Mesenchymal stem cell (in vitro differentiated cells and primary cell): Measurements from ENCODE around the gene CD300LF.

Experiments used
- DNase-seq: peaks from one replicate; pipeline ENCODE4 v3.0.0-alpha.2; 2013
- H2AFZ ChIP-seq: one replicate; pipeline ENCODE4 v1.6.1; 2013; ENCODE audit warnings: low read depth, mild to moderate bottlenecking, control low read depth, inconsistent platforms, low read length, moderate library complexity
- H2AK5ac ChIP-seq: 2 replicates; pipeline ENCODE4 v1.6.1; 2013; ENCODE audit warnings: low read length, moderate library complexity, mild to moderate bottlenecking, inconsistent platforms; ENCODE audit not compliant: severe bottlenecking
- H2BK120ac ChIP-seq: one replicate; pipeline ENCODE4 v1.6.1; 2013; ENCODE audit warnings: low read depth, mild to moderate bottlenecking, inconsistent platforms, low read length, moderate library complexity
- H2BK12ac ChIP-seq, 2 experiments: one replicate each; pipeline ENCODE4 v1.6.1; 2013; ENCODE audit warnings: inconsistent platforms in 2 of 2, low read length in 2 of 2, mild to moderate bottlenecking in 2 of 2, moderate library complexity in 2 of 2, control low read depth in 1 of 2
- H2BK15ac ChIP-seq: one replicate; pipeline ENCODE4 v1.6.1; 2013; ENCODE audit warnings: mild to moderate bottlenecking, low read depth, inconsistent platforms; ENCODE audit not compliant: poor library complexity, severe bottlenecking
- H2BK5ac ChIP-seq: 2 replicates; pipeline ENCODE4 v1.6.1; 2013; ENCODE audit warnings: low read depth, mild to moderate bottlenecking, low read length, control low read depth, inconsistent platforms; ENCODE audit not compliant: poor library complexity, severe bottlenecking
- H3K14ac ChIP-seq, 2 experiments: one replicate each; pipeline ENCODE4 v1.6.1; 2013; ENCODE audit warnings: inconsistent platforms in 2 of 2, low read length in 2 of 2, control low read depth in 1 of 2, mild to moderate bottlenecking in 1 of 2, moderate library complexity in 1 of 2
- H3K18ac ChIP-seq, 2 experiments: one replicate each; pipeline ENCODE4 v1.6.1; 2013; ENCODE audit warnings: inconsistent platforms in 2 of 2, low read length in 2 of 2, control low read depth in 1 of 2, low read depth in 1 of 2, mild to moderate bottlenecking in 1 of 2
- H3K23ac ChIP-seq, 2 experiments: one replicate each; pipeline ENCODE4 v1.6.1; 2013; ENCODE audit warnings: inconsistent platforms in 2 of 2, low read length in 2 of 2, mild to moderate bottlenecking in 2 of 2, moderate library complexity in 2 of 2, control low read depth in 1 of 2
- H3K27ac ChIP-seq: 2 replicates; pipeline ENCODE4 v1.5.1; 2013; ENCODE audit warnings: mild to moderate bottlenecking, moderate library complexity, low read length, control low read depth, inconsistent platforms; ENCODE audit not compliant: poor library complexity, severe bottlenecking
- H3K27me3 ChIP-seq, 2 experiments: 2 replicates each; pipeline versions ENCODE4 v1.6.1 to v1.7.0; 2013; ENCODE audit warnings: low read length in 2 of 2, mild to moderate bottlenecking in 2 of 2, moderate library complexity in 2 of 2, control low read depth in 1 of 2, inconsistent platforms in 1 of 2; ENCODE audit not compliant: control insufficient read depth in 1 of 2, insufficient read depth in 1 of 2
- H3K36me3 ChIP-seq, 2 experiments: 2 replicates each; pipeline versions ENCODE4 v1.6.1 to v1.7.0; 2013; ENCODE audit warnings: low read length in 2 of 2, control low read depth in 1 of 2, inconsistent platforms in 1 of 2, low read depth in 1 of 2, mild to moderate bottlenecking in 1 of 2; ENCODE audit not compliant: insufficient read depth in 2 of 2, control insufficient read depth in 1 of 2
- H3K4ac ChIP-seq, 2 experiments: one replicate each; pipeline ENCODE4 v1.6.1; 2013; ENCODE audit warnings: inconsistent platforms in 2 of 2, low read length in 2 of 2, mild to moderate bottlenecking in 2 of 2, moderate library complexity in 2 of 2, control low read depth in 1 of 2, low read depth in 1 of 2
- H3K4me1 ChIP-seq: 2 replicates; pipeline ENCODE4 v1.6.1; 2013; ENCODE audit warnings: low read depth, low read length, control low read depth; ENCODE audit not compliant: control insufficient read depth, insufficient read depth
- H3K4me2 ChIP-seq: 2 replicates; pipeline ENCODE4 v1.6.1; 2013; ENCODE audit warnings: low read length, mild to moderate bottlenecking, inconsistent platforms; ENCODE audit not compliant: poor library complexity, severe bottlenecking
- H3K4me3 ChIP-seq, 2 experiments: 2 replicates each; pipeline versions ENCODE4 v1.5.1 to v1.7.0; 2013; ENCODE audit warnings: low read length in 2 of 2, mild to moderate bottlenecking in 2 of 2, control low read depth in 1 of 2, low read depth in 1 of 2; ENCODE audit not compliant: insufficient read depth in 1 of 2
- H3K79me1 ChIP-seq: replicated peaks from 2 replicates; pipeline ENCODE4 v1.6.1; 2013; ENCODE audit warnings: mild to moderate bottlenecking, control low read depth, low read length, inconsistent platforms; ENCODE audit not compliant: poor library complexity, severe bottlenecking
- H3K9ac ChIP-seq: 2 replicates; pipeline ENCODE4 v1.7.0; 2013; ENCODE audit warnings: mild to moderate bottlenecking, low read length, moderate library complexity
- H3K9me3 ChIP-seq: 2 replicates; pipeline ENCODE4 v1.7.0; 2013; ENCODE audit warnings: mild to moderate bottlenecking, low read length; ENCODE audit not compliant: control insufficient read depth
- H4K8ac ChIP-seq: one replicate; pipeline ENCODE4 v1.6.1; 2013; ENCODE audit warnings: inconsistent platforms, mild to moderate bottlenecking, low read length, moderate library complexity
- H4K91ac ChIP-seq: one replicate; pipeline ENCODE4 v1.6.1; 2013; ENCODE audit warnings: mild to moderate bottlenecking, low read length, inconsistent platforms
- WGBS: methylation state at CpG from one replicate; pipeline ENCODE4 v1.1.7; 2013; ENCODE audit warnings: mixed read lengths; 5-methylcytosine and 5-hydroxymethylcytosine counted together

CD300LF gene

DNA sequence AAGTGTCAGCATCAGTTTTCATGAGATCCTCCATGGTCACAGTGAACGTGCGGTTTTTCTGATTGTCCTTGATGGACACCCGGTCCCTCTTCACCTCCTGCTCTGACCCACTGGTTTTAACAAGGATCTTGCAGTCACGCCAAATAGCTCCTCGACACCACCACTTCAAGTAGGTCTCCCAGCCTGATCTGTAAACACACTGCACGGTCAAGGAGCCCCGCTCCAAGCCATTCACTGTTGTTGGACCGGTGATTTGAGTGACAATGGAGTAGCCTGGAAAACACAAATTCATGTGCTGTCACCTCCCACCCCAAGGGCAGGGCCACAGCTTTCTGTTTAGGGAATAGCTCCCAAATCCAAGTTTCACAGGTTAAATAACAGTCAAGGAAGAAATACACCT lies 8.2 kb downstream of the CD300LF start:
- Histone ChIP-seq H3K4ac (no peak overlapping the region), H3K4me3 (no peak overlapping the region), H3K18ac (no peak overlapping the region), H3K9me3 (no peaks in the 10 kb centered on the region), H3K14ac (no peak overlapping the region), H2AFZ (no peak overlapping the region), H3K23ac (no peak overlapping the region), H3K79me1 (no peaks in the 10 kb centered on the region), H2AK5ac (no peak overlapping the region), H4K91ac (no peak overlapping the region), H2BK5ac (no peak overlapping the region), H3K4me2 (no peak overlapping the region), H2BK15ac (no peak overlapping the region), H3K4me1 (no peaks in the 10 kb centered on the region), H2BK120ac (no peak overlapping the region), H2BK12ac (no peak overlapping the region), H3K36me3 (no peaks in the 10 kb centered on the region), H3K27me3 (peaks cover 8 to 28% of the 10 kb centered on the region in 2 experiments), H3K27ac (no peak overlapping the region), H3K9ac (no peak overlapping the region), H4K8ac (no peak overlapping the region)
- 74% methylated on average over 8 of the region's 8 CpGs for WGBS
- DNase-seq = no peak

GRCh38 chr17:74703311-74703710 lies 9.4 kb downstream of the CD300LF start:
- Histone ChIP-seq H2BK120ac (no peak overlapping the region), H2AK5ac (no peak overlapping the region), H3K4me1 (no peaks in the 10 kb centered on the region), H2AFZ (no peak overlapping the region), H2BK15ac (no peak overlapping the region), H3K79me1 (no peaks in the 10 kb centered on the region), H3K4me2 (no peak overlapping the region), H2BK12ac (no peak overlapping the region), H3K4me3 (no peak overlapping the region), H4K8ac (no peak overlapping the region), H3K9ac (no peak overlapping the region), H3K23ac (no peak overlapping the region), H2BK5ac (no peak overlapping the region), H3K27me3 (peaks cover 8 to 33% of the 10 kb centered on the region in 2 experiments), H4K91ac (no peak overlapping the region), H3K27ac (no peak overlapping the region), H3K18ac (no peak overlapping the region), H3K14ac (no peak overlapping the region), H3K4ac (no peak overlapping the region), H3K36me3 (no peaks in the 10 kb centered on the region), H3K9me3 (no peaks in the 10 kb centered on the region)
- no peak for DNase-seq
- 45% methylated on average over 2 of the region's 2 CpGs for WGBS

DNA sequence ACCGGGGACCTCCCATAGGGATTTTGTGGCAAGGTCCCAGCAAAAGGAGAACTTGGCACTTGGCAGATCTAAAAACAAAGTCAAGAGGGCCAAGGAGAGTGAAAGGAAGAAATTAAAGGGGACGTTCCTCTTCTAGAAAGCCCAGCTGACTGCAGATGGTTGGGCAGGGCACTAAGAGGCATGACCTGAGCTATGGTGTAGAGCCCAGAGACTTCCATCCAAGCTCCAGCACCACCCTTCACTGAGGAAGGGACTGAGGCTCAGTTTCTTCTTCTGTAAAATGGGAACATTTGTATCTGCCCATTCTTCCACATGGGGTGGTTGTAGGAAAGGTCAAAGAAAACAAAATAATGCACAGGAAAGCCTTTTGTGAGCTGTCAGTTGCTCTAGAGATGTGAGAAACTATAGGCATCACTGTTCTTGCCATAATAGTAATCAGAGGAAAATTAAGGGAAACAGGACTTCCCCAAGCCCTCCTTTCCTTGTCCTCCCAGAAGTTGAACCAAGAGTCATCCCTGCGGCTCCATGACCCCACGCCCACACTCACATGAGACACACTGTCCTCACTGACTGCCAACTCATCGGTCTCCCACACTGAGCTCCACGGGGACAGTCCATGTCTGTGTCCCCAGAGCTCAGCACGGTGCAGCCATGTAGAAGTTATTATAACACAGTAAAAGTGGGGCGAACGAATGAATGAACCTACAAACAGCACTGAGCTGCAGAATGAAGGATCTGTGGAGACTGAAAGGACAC lies 10.4 kb downstream of the CD300LF start:
- Histone ChIP-seq H4K91ac (no peak overlapping the region), H3K9ac (no peak overlapping the region), H2BK15ac (no peak overlapping the region), H3K23ac (no peak overlapping the region), H3K4me3 (no peak overlapping the region), H3K79me1 (no peaks in the 10 kb centered on the region), H2AFZ (no peak overlapping the region), H3K18ac (no peak overlapping the region), H3K4me1 (no peaks in the 10 kb centered on the region), H2BK12ac (no peak overlapping the region), H2BK120ac (no peak overlapping the region), H4K8ac (no peak overlapping the region), H3K27me3 (peaks cover 8 to 37% of the 10 kb centered on the region in 2 experiments), H2BK5ac (no peak overlapping the region), H3K14ac (no peak overlapping the region), H3K4ac (no peak overlapping the region), H3K36me3 (no peaks in the 10 kb centered on the region), H3K9me3 (no peaks in the 10 kb centered on the region), H3K27ac (no peak overlapping the region), H2AK5ac (no peak overlapping the region), H3K4me2 (no peak overlapping the region)
- WGBS = 69% methylated on average over 7 of the region's 9 CpGs
- DNase-seq = no peak

- Histone ChIP-seq H2BK12ac (no peak overlapping the region), H3K27ac (no peak overlapping the region), H3K36me3 (no peaks in the 10 kb centered on the region), H4K91ac (no peak overlapping the region), H2BK120ac (no peak overlapping the region), H4K8ac (no peak overlapping the region), H3K4me1 (no peaks in the 10 kb centered on the region), H3K27me3 (peaks cover 3 to 29% of the 10 kb centered on the region in 2 experiments), H2AK5ac (no peak overlapping the region), H3K4ac (no peak overlapping the region), H3K18ac (no peak overlapping the region), H3K9ac (no peak overlapping the region), H3K9me3 (no peaks in the 10 kb centered on the region), H3K14ac (no peak overlapping the region), H3K4me3 (no peak overlapping the region), H3K79me1 (no peaks in the 10 kb centered on the region), H3K4me2 (no peak overlapping the region), H2BK15ac (no peak overlapping the region), H2AFZ (no peak overlapping the region), H3K23ac (no peak overlapping the region), H2BK5ac (no peak overlapping the region)
- DNase-seq = no peak
- WGBS = 75% methylated on average over 7 of the region's 9 CpGs
These were observed 13.5 kb downstream of the CD300LF start for GRCh38 chr17:74699236-74699635.
